Nephron (organoid): ENCODE measurements around the gene R3HDM2.

Experiments used
- H3K27ac Mint-ChIP-seq, 3 experiments: 2 replicates each; pipeline ENCODE4 v1.8.0; 2020; ENCODE audit warnings: mixed read lengths in 3 of 3, mild to moderate bottlenecking in 2 of 3, moderate library complexity in 1 of 3
- H3K27me3 Mint-ChIP-seq: 2 replicates; pipeline ENCODE4 v1.8.0; 2021; ENCODE audit warnings: low read depth, mild to moderate bottlenecking, moderate library complexity, mixed read lengths
- H3K36me3 Mint-ChIP-seq: 2 replicates; pipeline ENCODE4 v1.8.0; 2020; ENCODE audit warnings: low read depth, mixed read lengths
- H3K4me1 Mint-ChIP-seq: 2 replicates; pipeline ENCODE4 v1.8.0; 2020; ENCODE audit warnings: mixed read lengths
- H3K4me3 Mint-ChIP-seq, 3 experiments: 2 replicates each; pipeline ENCODE4 v1.8.0; 2020; ENCODE audit warnings: mild to moderate bottlenecking in 3 of 3, mixed read lengths in 3 of 3, moderate library complexity in 2 of 3
- H3K9me3 Mint-ChIP-seq: 2 replicates; pipeline ENCODE4 v1.8.0; 2020; ENCODE audit warnings: mixed read lengths
- CTCF ChIP-seq, 3 experiments: fragments of 200-600 bp; sonication (generic); IDR thresholded peaks; one replicate each; pipeline ENCODE4 v1.5.0; 2021; ENCODE audit warnings: antibody characterized with exemption in 3 of 3; ENCODE audit not compliant: unreplicated experiment in 3 of 3

The R3HDM2 gene

GRCh38 chr12:57213058-57213715, 217.7 kb downstream of the R3HDM2 start:
- Mint-ChIP-seq H3K36me3 (peaks cover 11% of the 10 kb centered on the region), H3K4me3 (peak overlapping the region in 1 of 3 experiments; percentile 35), H3K27me3 (peaks cover 45% of the 10 kb centered on the region), H3K9me3 (no peaks in the 10 kb centered on the region), H3K4me1 (peaks cover 37% of the 10 kb centered on the region), H3K27ac (peak overlapping the region in 1 of 3 experiments; percentile 50)
- peak; percentile 92 to 93 (median 92) for TF ChIP-seq CTCF (IDR thresholded peaks at IDR 0.05; ENCODE audit: unreplicated experiment in 3 of 3)

- Mint-ChIP-seq H3K4me1 (peaks cover 33% of the 10 kb centered on the region), H3K9me3 (no peaks in the 10 kb centered on the region), H3K27me3 (peaks cover 39% of the 10 kb centered on the region), H3K4me3 (no peak overlapping the region), H3K27ac (peak overlapping the region in 1 of 3 experiments; percentile 50), H3K36me3 (peaks cover 11% of the 10 kb centered on the region)
- TF ChIP-seq CTCF (IDR thresholded peaks at IDR 0.05; ENCODE audit: unreplicated experiment in 3 of 3): no peak
These were observed 218.2 kb downstream of the R3HDM2 start for GRCh38 chr12:57212701-57213057.

- Mint-ChIP-seq H3K27ac (no peak overlapping the region), H3K27me3 (peaks cover 33% of the 10 kb centered on the region), H3K4me3 (no peak overlapping the region), H3K4me1 (peaks cover 28% of the 10 kb centered on the region), H3K36me3 (peaks cover 15% of the 10 kb centered on the region), H3K9me3 (no peaks in the 10 kb centered on the region)
- no peak for TF ChIP-seq CTCF (IDR thresholded peaks at IDR 0.05; ENCODE audit: unreplicated experiment in 3 of 3)
These were observed 218.8 kb downstream of the R3HDM2 start for GRCh38 chr12:57211791-57212700.

- H3K4me3 Mint-ChIP-seq: no peak overlapping the region
- no peaks in the 10 kb centered on the region for H3K9me3 Mint-ChIP-seq
- no peak overlapping the region for H3K27ac Mint-ChIP-seq
- peaks cover 33% of the 10 kb centered on the region for H3K27me3 Mint-ChIP-seq
- H3K36me3 Mint-ChIP-seq: peaks cover 21% of the 10 kb centered on the region
- peaks cover 28% of the 10 kb centered on the region for H3K4me1 Mint-ChIP-seq
- no peak for TF ChIP-seq CTCF (IDR thresholded peaks at IDR 0.05; ENCODE audit: unreplicated experiment in 3 of 3)
These were observed 219.7 kb downstream of the R3HDM2 start for GRCh38 chr12:57210926-57211692.

GRCh38 chr12:57210461-57210860, 220.4 kb downstream of the R3HDM2 start:
- TF ChIP-seq CTCF (IDR thresholded peaks at IDR 0.05; ENCODE audit: unreplicated experiment in 3 of 3): no peak
- Mint-ChIP-seq H3K27ac (no peak overlapping the region), H3K27me3 (peaks cover 26% of the 10 kb centered on the region), H3K4me3 (no peak overlapping the region), H3K4me1 (peaks cover 23% of the 10 kb centered on the region), H3K36me3 (peaks cover 28% of the 10 kb centered on the region), H3K9me3 (no peaks in the 10 kb centered on the region)
